HepG2 (cell line): ENCODE data around the gene MRPL42. TPM values are rescaled to one million over a fixed set of nuclear protein-coding genes. Genes with fewer than 3 reads are reported as not detected.
A peak's percentile ranks its signal among the peaks of the same experiment; 100 is the strongest.

Experiments
- ATAC-seq: fragments of 200-7000 bp; cut with Tn5 transposase; 3 replicates; pipeline ENCODE4 v1.9.1; 2020; ENCODE audit warnings: mild to moderate bottlenecking, moderate library complexity
- BruUV-seq: library from RNA; stranded (reverse); fragments of 400-500 nt; replicated peaks from 2 replicates; lab custom pipeline; 2021; lab: Mats Ljungman, UMichigan
- CTCF ChIA-PET: fragments of 300-600 bp; formaldehyde crosslinking; extraction: SDS; loops from one replicate; lab custom pipeline; 2021; ENCODE audit warnings: low total read pairs, inconsistent platforms, low intra/inter-chr PET ratio; lab: Yijun Ruan, JAX
- POLR2A ChIA-PET: fragments of 350-600 bp; sonication (Branson Sonifier 250); formaldehyde crosslinking; loops from one replicate; lab custom pipeline; 2020; ENCODE audit warnings: antibody characterized with exemption, inconsistent platforms; lab: Yijun Ruan, JAX
- DNase-seq: peaks from one replicate; pipeline ENCODE4 v3.0.0-alpha.2; 2015; ENCODE audit warnings: low spot score
- FAIRE-seq: peaks from 3 replicates; lab custom pipeline; 2011; peaks lifted over from hg19 to GRCh38; lab: Jason Lieb, UNC
- H2AFZ ChIP-seq: one replicate; pipeline ENCODE4 v1.6.1; 2011; ENCODE audit warnings: low read length, inconsistent platforms
- H3K27ac ChIP-seq: fragments of 300-600 bp; 3 replicates; pipeline ENCODE4 v1.8.0; 2011; ENCODE audit warnings: mixed run types, mild to moderate bottlenecking, mixed read lengths, low read length, inconsistent platforms; ENCODE audit not compliant: insufficient read depth; ENCODE audit errors: extremely low read length
- H3K27me3 ChIP-seq, 2 experiments: fragments of 200-600 bp in 1 of 2; 2 replicates in 1 of 2; 3 replicates in 1 of 2; pipeline versions ENCODE4 v1.6.0 to v1.8.0; 2011; ENCODE audit warnings: low read length in 2 of 2, mild to moderate bottlenecking in 2 of 2, moderate library complexity in 2 of 2, inconsistent platforms in 1 of 2; ENCODE audit not compliant: insufficient read depth in 2 of 2, control insufficient read depth in 1 of 2
- H3K36me3 ChIP-seq, 2 experiments: fragments of 200-600 bp in 1 of 2; replicated peaks in 1 of 2; 2 replicates in 1 of 2; 3 replicates in 1 of 2; pipeline versions ENCODE4 v1.5.1 to v1.8.0; 2011; ENCODE audit warnings: low read length in 2 of 2, inconsistent platforms in 1 of 2; ENCODE audit not compliant: insufficient read depth in 2 of 2, control insufficient read depth in 1 of 2
- H3K4me1 ChIP-seq: 2 replicates; pipeline ENCODE4 v1.5.1; 2012; ENCODE audit warnings: low read length, inconsistent platforms; ENCODE audit not compliant: insufficient read depth
- H3K4me2 ChIP-seq: 2 replicates; pipeline ENCODE4 v1.6.0; 2011; ENCODE audit warnings: low read depth, low read length, inconsistent platforms
- H3K4me3 ChIP-seq, 3 experiments: fragments of 200-600 bp in 1 of 3; sonication (generic), shearing (Covaris generic) in 1 of 3; replicated peaks in 1 of 3; 2 replicates each; pipeline ENCODE4 v1.5.1; 2011 to 2016; ENCODE audit warnings: low read length in 3 of 3, inconsistent platforms in 2 of 3, low read depth in 2 of 3, mild to moderate bottlenecking in 2 of 3, control low read depth in 1 of 3, mixed read lengths in 1 of 3; ENCODE audit not compliant: insufficient read depth in 1 of 3
- H3K79me2 ChIP-seq: one replicate; pipeline ENCODE4 v1.6.1; 2011; ENCODE audit warnings: low read length, inconsistent platforms; ENCODE audit not compliant: insufficient read depth
- H3K9ac ChIP-seq: 2 replicates; pipeline ENCODE4 v1.6.0; 2011; ENCODE audit warnings: mild to moderate bottlenecking, low read depth, low read length, inconsistent platforms; ENCODE audit not compliant: insufficient read depth
- H3K9me3 ChIP-seq: 2 replicates; pipeline ENCODE4 v1.5.1; 2012; ENCODE audit warnings: mild to moderate bottlenecking, low read length
- H4K20me1 ChIP-seq: 2 replicates; pipeline ENCODE4 v1.6.0; 2011; ENCODE audit warnings: inconsistent platforms, mild to moderate bottlenecking, low read length, moderate library complexity; ENCODE audit not compliant: insufficient read depth
- CEBPB ChIP-seq: IDR thresholded peaks from 2 replicates; pipeline ENCODE4 v1.6.1; 2011; ENCODE audit warnings: low read depth, low read length, improper control_type of control experiment, borderline replicate concordance
- ERF ChIP-seq: IDR thresholded peaks from 2 replicates; pipeline ENCODE4 v1.6.1; 2018; ENCODE audit warnings: missing biosample characterization, missing genetic modification reagents
- MED1 ChIP-seq: sonication (generic); formaldehyde crosslinking; IDR thresholded peaks from 2 replicates; pipeline ENCODE4 v1.4.0; 2020; ENCODE audit warnings: missing genetic modification reagents
- RBM39 ChIP-seq: fragments of 200-400 bp; formaldehyde crosslinking; IDR thresholded peaks from one replicate; pipeline ENCODE4 v1.6.1; 2018; ENCODE audit warnings: antibody characterized with exemption, mild to moderate bottlenecking, low read depth, low read length; ENCODE audit not compliant: poor library complexity, severe bottlenecking
- SP5 ChIP-seq: IDR thresholded peaks from 2 replicates; pipeline ENCODE4 v1.6.1; 2016; ENCODE audit warnings: low read depth, borderline replicate concordance
- SUZ12 ChIP-seq: fragments of 150-350 bp; IDR thresholded peaks from 2 replicates; pipeline ENCODE4 v1.6.1; 2014; ENCODE audit warnings: low read depth, low read length
- TEAD2 ChIP-seq: sonication (generic); formaldehyde crosslinking; IDR thresholded peaks from 2 replicates; pipeline ENCODE4 v1.9.0; 2021; ENCODE audit warnings: missing genetic modification reagents
- ZFP90 ChIP-seq: sonication (generic); formaldehyde crosslinking; IDR thresholded peaks from 2 replicates; pipeline ENCODE4 v1.8.0; 2022; ENCODE audit warnings: missing genetic modification reagents, mild to moderate bottlenecking, inconsistent platforms, borderline replicate concordance
- ZKSCAN1 ChIP-seq: fragments of 150-350 bp; IDR thresholded peaks from 2 replicates; pipeline ENCODE4 v1.6.1; 2014; ENCODE audit warnings: low read length
- ZNF468 ChIP-seq: sonication (generic); formaldehyde crosslinking; IDR thresholded peaks from 2 replicates; pipeline ENCODE4 v1.8.0; 2022; ENCODE audit warnings: mild to moderate bottlenecking, moderate library complexity, missing genetic modification reagents
- ZNF816 ChIP-seq: sonication (generic); formaldehyde crosslinking; IDR thresholded peaks from 2 replicates; pipeline ENCODE4 v1.8.0; 2022; ENCODE audit warnings: missing genetic modification reagents, mild to moderate bottlenecking, borderline replicate concordance
- WGBS: methylation state at CpG from one replicate; pipeline ENCODE4 v1.1.6; 2017; ENCODE audit warnings: low lambda C conversion rate; 5-methylcytosine and 5-hydroxymethylcytosine counted together
- in situ Hi-C: cut with HindIII; loops from 2 replicates; pipeline ENCODE4 v1.10.0; 2017; ENCODE audit warnings: low pct_unique_long_range_greater_than_20kb; ENCODE audit not compliant: extremely low pct_ligation_motif_present
- intact Hi-C: fragments of 100-400 bp; cut with micrococcal nuclease; formaldehyde crosslinking; loops from one replicate; pipeline ENCODE4 v1.10.0; 2022; ENCODE audit not compliant: unreplicated experiment
- polyA plus RNA-seq, 8 experiments: library from polyadenylated mRNA; depleted of rRNA in 3 of 8; stranded (reverse) in 7 of 8; unstranded in 1 of 8; fragments of >200 nt; fragmentation: Illumina TruSeq in 4 of 8; extraction: Trizol in 4 of 8; gene quantifications; 2 replicates each; pipeline versions ENCODE4 v1.2.1 to v1.2.3, GENCODE V29; 2011 to 2016; ENCODE audit warnings: low read depth in 4 of 8, missing spikeins in 1 of 8, mixed read lengths in 1 of 8; ENCODE audit not compliant: insufficient read depth in 1 of 8
- total RNA-seq, 5 experiments: library from RNA; depleted of rRNA; stranded (reverse); fragments of >200 nt; fragmentation: Illumina TruSeq; extraction: Trizol; gene quantifications; 2 replicates each; pipeline ENCODE4 v1.2.3, GENCODE V29; 2016; ENCODE audit warnings: low read depth in 1 of 5
- TF ChIP-seq, protein P1 (sequence below): sonication (generic); formaldehyde crosslinking; IDR thresholded peaks from 2 replicates; pipeline ENCODE4 v1.4.0; 2020; ENCODE audit warnings: missing genetic modification reagents, mild to moderate bottlenecking, borderline replicate concordance

MRPL42 gene
- total and polyA plus RNA-seq, 2 of the 13 experiments (the other 11 are each of a cell fraction or from before 2014, with no cell fraction given): 93.3 to 148 TPM

DNA sequence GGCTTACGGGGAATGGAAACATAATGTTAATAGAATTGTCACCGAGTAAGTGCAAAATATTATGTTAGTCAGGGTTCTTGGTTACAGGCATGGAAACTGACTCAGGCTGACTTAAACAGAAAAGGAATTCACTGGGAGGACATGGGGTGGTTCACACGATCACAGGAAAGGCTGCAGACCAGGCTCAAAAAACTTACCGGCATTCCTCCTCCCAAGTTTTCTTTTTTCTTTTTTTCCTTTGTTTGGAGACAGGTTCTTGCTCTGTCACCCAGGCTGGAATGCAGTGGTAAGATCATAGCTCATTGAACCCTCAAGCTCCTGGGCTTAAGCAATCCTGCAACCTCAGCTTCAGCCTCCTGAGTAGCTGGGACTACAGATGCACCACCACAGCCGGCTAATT is 13.7 kb upstream of the MRPL42 start (continued):
- TF ChIP-seq, protein P1, sequence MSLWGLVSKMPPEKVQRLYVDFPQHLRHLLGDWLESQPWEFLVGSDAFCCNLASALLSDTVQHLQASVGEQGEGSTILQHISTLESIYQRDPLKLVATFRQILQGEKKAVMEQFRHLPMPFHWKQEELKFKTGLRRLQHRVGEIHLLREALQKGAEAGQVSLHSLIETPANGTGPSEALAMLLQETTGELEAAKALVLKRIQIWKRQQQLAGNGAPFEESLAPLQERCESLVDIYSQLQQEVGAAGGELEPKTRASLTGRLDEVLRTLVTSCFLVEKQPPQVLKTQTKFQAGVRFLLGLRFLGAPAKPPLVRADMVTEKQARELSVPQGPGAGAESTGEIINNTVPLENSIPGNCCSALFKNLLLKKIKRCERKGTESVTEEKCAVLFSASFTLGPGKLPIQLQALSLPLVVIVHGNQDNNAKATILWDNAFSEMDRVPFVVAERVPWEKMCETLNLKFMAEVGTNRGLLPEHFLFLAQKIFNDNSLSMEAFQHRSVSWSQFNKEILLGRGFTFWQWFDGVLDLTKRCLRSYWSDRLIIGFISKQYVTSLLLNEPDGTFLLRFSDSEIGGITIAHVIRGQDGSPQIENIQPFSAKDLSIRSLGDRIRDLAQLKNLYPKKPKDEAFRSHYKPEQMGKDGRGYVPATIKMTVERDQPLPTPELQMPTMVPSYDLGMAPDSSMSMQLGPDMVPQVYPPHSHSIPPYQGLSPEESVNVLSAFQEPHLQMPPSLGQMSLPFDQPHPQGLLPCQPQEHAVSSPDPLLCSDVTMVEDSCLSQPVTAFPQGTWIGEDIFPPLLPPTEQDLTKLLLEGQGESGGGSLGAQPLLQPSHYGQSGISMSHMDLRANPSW: no peak
- TF ChIP-seq ERF (CRISPR knock-in tag): no peak
- peak; percentile 14; the same call in 1 of the 2 replicates for TF ChIP-seq CEBPB
- no peak for TF ChIP-seq RBM39
- TF ChIP-seq MED1 (CRISPR knock-in tag): peak; percentile 34; the same call in 1 of the 2 replicates
- no peak for TF ChIP-seq ZFP90 (CRISPR knock-in tag)
- TF ChIP-seq ZNF816 (CRISPR knock-in tag): no peak

DNA sequence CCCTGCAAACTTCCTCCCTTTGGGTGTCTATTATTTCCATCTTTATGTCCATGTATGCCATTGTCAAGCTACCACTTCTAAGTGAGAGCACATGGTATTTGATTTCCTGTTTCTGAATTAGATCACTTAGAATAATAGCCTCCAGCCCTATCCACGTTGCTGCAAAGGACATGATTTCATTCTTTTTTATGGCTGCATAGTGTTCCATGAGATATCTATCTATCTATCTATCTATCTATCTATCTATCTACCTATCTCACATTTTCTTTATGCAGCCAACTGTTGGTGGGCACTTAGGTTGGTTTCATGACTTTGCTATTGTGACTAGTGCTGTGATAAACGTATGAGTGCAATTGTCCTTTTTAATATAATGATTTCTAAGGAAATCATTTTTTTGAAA is 11.2 kb upstream of the MRPL42 start:
- WGBS: 48% methylated on average over 2 of the region's 2 CpGs
- ATAC-seq (no peak), DNase-seq (no peak), FAIRE-seq (no peak)
- in situ Hi-C loops (no loop called here), intact Hi-C loops (no loop called here)
- Histone ChIP-seq H3K27ac (no peak overlapping the region), H3K4me1 (peaks cover 52% of the 10 kb centered on the region), H3K27me3 (no peaks in the 10 kb centered on the region), H3K36me3 (no peaks in the 10 kb centered on the region), H3K9ac (no peak overlapping the region), H3K9me3 (no peaks in the 10 kb centered on the region), H4K20me1 (no peaks in the 10 kb centered on the region), H2AFZ (no peak overlapping the region), H3K4me3 (no peak overlapping the region), H3K4me2 (no peak overlapping the region), H3K79me2 (no peaks in the 10 kb centered on the region)
- CTCF ChIA-PET: no interaction called here
- TF ChIP-seq ZKSCAN1: no peak
- TF ChIP-seq SP5 (CRISPR knock-in tag): no peak
- no peak for TF ChIP-seq ZNF468
- TF ChIP-seq SUZ12: no peak
- no peak for TF ChIP-seq TEAD2 (CRISPR knock-in tag)
- no TSS peak for BruUV-seq
- POLR2A ChIA-PET: no interaction called here
